HepG2 (cell line): ENCODE measurements around the gene SDC3. TPM values are rescaled to one million over a fixed set of nuclear protein-coding genes. Genes with fewer than 3 reads are reported as not detected.
A peak's percentile ranks its signal among the peaks of the same experiment; 100 is the strongest.

ENCODE experiments used
- ATAC-seq: fragments of 200-7000 bp; cut with Tn5 transposase; 3 replicates; pipeline ENCODE4 v1.9.1; 2020; ENCODE audit warnings: mild to moderate bottlenecking, moderate library complexity
- BruUV-seq: library from RNA; stranded (reverse); fragments of 400-500 nt; replicated peaks from 2 replicates; lab custom pipeline; 2021; lab: Mats Ljungman, UMichigan
- CTCF ChIA-PET: fragments of 300-600 bp; formaldehyde crosslinking; extraction: SDS; loops from one replicate; lab custom pipeline; 2021; ENCODE audit warnings: low total read pairs, inconsistent platforms, low intra/inter-chr PET ratio; lab: Yijun Ruan, JAX
- POLR2A ChIA-PET: fragments of 350-600 bp; sonication (Branson Sonifier 250); formaldehyde crosslinking; loops from one replicate; lab custom pipeline; 2020; ENCODE audit warnings: antibody characterized with exemption, inconsistent platforms; lab: Yijun Ruan, JAX
- DNase-seq: peaks from one replicate; pipeline ENCODE4 v3.0.0-alpha.2; 2015; ENCODE audit warnings: low spot score
- FAIRE-seq: peaks from 3 replicates; lab custom pipeline; 2011; peaks lifted over from hg19 to GRCh38; lab: Jason Lieb, UNC
- H2AFZ ChIP-seq: one replicate; pipeline ENCODE4 v1.6.1; 2011; ENCODE audit warnings: low read length, inconsistent platforms
- H3K27ac ChIP-seq: fragments of 300-600 bp; 3 replicates; pipeline ENCODE4 v1.8.0; 2011; ENCODE audit warnings: mixed run types, mild to moderate bottlenecking, mixed read lengths, low read length, inconsistent platforms; ENCODE audit not compliant: insufficient read depth; ENCODE audit errors: extremely low read length
- H3K27me3 ChIP-seq, 2 experiments: fragments of 200-600 bp in 1 of 2; 2 replicates in 1 of 2; 3 replicates in 1 of 2; pipeline versions ENCODE4 v1.6.0 to v1.8.0; 2011; ENCODE audit warnings: low read length in 2 of 2, mild to moderate bottlenecking in 2 of 2, moderate library complexity in 2 of 2, inconsistent platforms in 1 of 2; ENCODE audit not compliant: insufficient read depth in 2 of 2, control insufficient read depth in 1 of 2
- H3K36me3 ChIP-seq, 2 experiments: fragments of 200-600 bp in 1 of 2; replicated peaks in 1 of 2; 2 replicates in 1 of 2; 3 replicates in 1 of 2; pipeline versions ENCODE4 v1.5.1 to v1.8.0; 2011; ENCODE audit warnings: low read length in 2 of 2, inconsistent platforms in 1 of 2; ENCODE audit not compliant: insufficient read depth in 2 of 2, control insufficient read depth in 1 of 2
- H3K4me1 ChIP-seq: 2 replicates; pipeline ENCODE4 v1.5.1; 2012; ENCODE audit warnings: low read length, inconsistent platforms; ENCODE audit not compliant: insufficient read depth
- H3K4me2 ChIP-seq: 2 replicates; pipeline ENCODE4 v1.6.0; 2011; ENCODE audit warnings: low read depth, low read length, inconsistent platforms
- H3K4me3 ChIP-seq, 3 experiments: fragments of 200-600 bp in 1 of 3; sonication (generic), shearing (Covaris generic) in 1 of 3; replicated peaks in 1 of 3; 2 replicates each; pipeline ENCODE4 v1.5.1; 2011 to 2016; ENCODE audit warnings: low read length in 3 of 3, inconsistent platforms in 2 of 3, low read depth in 2 of 3, mild to moderate bottlenecking in 2 of 3, control low read depth in 1 of 3, mixed read lengths in 1 of 3; ENCODE audit not compliant: insufficient read depth in 1 of 3
- H3K79me2 ChIP-seq: one replicate; pipeline ENCODE4 v1.6.1; 2011; ENCODE audit warnings: low read length, inconsistent platforms; ENCODE audit not compliant: insufficient read depth
- H3K9ac ChIP-seq: 2 replicates; pipeline ENCODE4 v1.6.0; 2011; ENCODE audit warnings: mild to moderate bottlenecking, low read depth, low read length, inconsistent platforms; ENCODE audit not compliant: insufficient read depth
- H3K9me3 ChIP-seq: 2 replicates; pipeline ENCODE4 v1.5.1; 2012; ENCODE audit warnings: mild to moderate bottlenecking, low read length
- H4K20me1 ChIP-seq: 2 replicates; pipeline ENCODE4 v1.6.0; 2011; ENCODE audit warnings: inconsistent platforms, mild to moderate bottlenecking, low read length, moderate library complexity; ENCODE audit not compliant: insufficient read depth
- E2F2 ChIP-seq: sonication (generic); formaldehyde crosslinking; IDR thresholded peaks from 2 replicates; pipeline ENCODE4 v1.4.0; 2020; ENCODE audit warnings: missing genetic modification reagents, borderline replicate concordance
- JUND ChIP-seq: sonication (generic); formaldehyde crosslinking; IDR thresholded peaks from 2 replicates; pipeline ENCODE4 v1.8.0; 2022; ENCODE audit warnings: mild to moderate bottlenecking, missing genetic modification reagents
- POLR2AphosphoS2 ChIP-seq: IDR thresholded peaks from 2 replicates; pipeline ENCODE4 v1.6.1; 2011; ENCODE audit warnings: low read depth, low read length, improper control_type of control experiment
- ZNF629 ChIP-seq: sonication (generic); formaldehyde crosslinking; conservative IDR thresholded peaks from 2 replicates; pipeline ENCODE4 v1.5.0; 2020; ENCODE audit warnings: missing genetic modification reagents
- ZNF768 ChIP-seq: sonication (generic); formaldehyde crosslinking; IDR thresholded peaks from 2 replicates; pipeline ENCODE4 v1.4.0; 2020; ENCODE audit warnings: missing genetic modification reagents
- WGBS: methylation state at CpG from one replicate; pipeline ENCODE4 v1.1.6; 2017; ENCODE audit warnings: low lambda C conversion rate; 5-methylcytosine and 5-hydroxymethylcytosine counted together
- in situ Hi-C: cut with HindIII; loops from 2 replicates; pipeline ENCODE4 v1.10.0; 2017; ENCODE audit warnings: low pct_unique_long_range_greater_than_20kb; ENCODE audit not compliant: extremely low pct_ligation_motif_present
- intact Hi-C: fragments of 100-400 bp; cut with micrococcal nuclease; formaldehyde crosslinking; loops from one replicate; pipeline ENCODE4 v1.10.0; 2022; ENCODE audit not compliant: unreplicated experiment
- polyA plus RNA-seq, 8 experiments: library from polyadenylated mRNA; depleted of rRNA in 3 of 8; stranded (reverse) in 7 of 8; unstranded in 1 of 8; fragments of >200 nt; fragmentation: Illumina TruSeq in 4 of 8; extraction: Trizol in 4 of 8; gene quantifications; 2 replicates each; pipeline versions ENCODE4 v1.2.1 to v1.2.3, GENCODE V29; 2011 to 2016; ENCODE audit warnings: low read depth in 4 of 8, missing spikeins in 1 of 8, mixed read lengths in 1 of 8; ENCODE audit not compliant: insufficient read depth in 1 of 8
- total RNA-seq, 5 experiments: library from RNA; depleted of rRNA; stranded (reverse); fragments of >200 nt; fragmentation: Illumina TruSeq; extraction: Trizol; gene quantifications; 2 replicates each; pipeline ENCODE4 v1.2.3, GENCODE V29; 2016; ENCODE audit warnings: low read depth in 1 of 5

SDC3 gene
- total and polyA plus RNA-seq, 2 of the 13 experiments (the other 11 are each of a cell fraction or from before 2014, with no cell fraction given) = 0.49 to 0.84 TPM

GRCh38 chr1:30883389-30884172, 25.0 kb downstream of the SDC3 start:
- H3K79me2 ChIP-seq = no peaks in the 10 kb centered on the region
- H3K4me1 ChIP-seq = no peaks in the 10 kb centered on the region
- H3K27ac ChIP-seq = no peak overlapping the region
- H2AFZ ChIP-seq = no peak overlapping the region
- no peaks in the 10 kb centered on the region for H3K9me3 ChIP-seq
- no peak overlapping the region for H3K4me3 ChIP-seq
- ChIA-PET POLR2A (no interaction called here), CTCF (no interaction called here)
- ATAC-seq (no peak), DNase-seq (no peak), FAIRE-seq (no peak)
- in situ Hi-C loops (no loop called here), intact Hi-C loops (no loop called here)
- 33% methylated on average over 9 of the region's 18 CpGs for WGBS
- H3K4me2 ChIP-seq = no peak overlapping the region
- peaks cover 0 to 6% of the 10 kb centered on the region in 2 experiments; a peak in 1 of 5 replicates for H3K27me3 ChIP-seq
- TF ChIP-seq E2F2 (CRISPR knock-in tag) = no peak
- TF ChIP-seq POLR2AphosphoS2 = no peak
- peak; percentile 82 for TF ChIP-seq ZNF768 (CRISPR knock-in tag)
- no TSS peak for BruUV-seq
- H3K36me3 ChIP-seq = no peaks in the 10 kb centered on the region
- H3K9ac ChIP-seq = no peak overlapping the region
- H4K20me1 ChIP-seq = no peaks in the 10 kb centered on the region

GRCh38 chr1:30882678-30883388, 25.7 kb downstream of the SDC3 start:
- Histone ChIP-seq H3K36me3 (no peaks in the 10 kb centered on the region), H4K20me1 (no peaks in the 10 kb centered on the region), H3K4me3 (no peak overlapping the region), H3K9ac (no peak overlapping the region), H3K9me3 (no peaks in the 10 kb centered on the region), H2AFZ (no peak overlapping the region), H3K79me2 (no peaks in the 10 kb centered on the region), H3K4me2 (no peak overlapping the region), H3K27me3 (peaks cover 0 to 13% of the 10 kb centered on the region in 2 experiments; a peak in 1 of 5 replicates), H3K4me1 (no peaks in the 10 kb centered on the region), H3K27ac (no peak overlapping the region)
- DNase-seq = no peak
- no TSS peak for BruUV-seq
- intact Hi-C loops = no loop called here
- ATAC-seq = no peak
- POLR2A ChIA-PET = no interaction called here
- WGBS = 27% methylated on average over 13 of the region's 14 CpGs
- no peak for FAIRE-seq
- CTCF ChIA-PET = no interaction called here
- in situ Hi-C loops = no loop called here
- no peak for TF ChIP-seq JUND (CRISPR knock-in tag)
- TF ChIP-seq ZNF629 (CRISPR knock-in tag) = peak; percentile 41; the same call in 1 of the 2 replicates
